Endothelial cell of umbilical vein (primary cell): ENCODE measurements around the gene FAM50B. TPM values are rescaled to one million over a fixed set of nuclear protein-coding genes. Genes with fewer than 3 reads are reported as not detected.

ENCODE experiments used
- BruUV-seq: library from RNA; stranded (reverse); fragments of 400-500 nt; replicated peaks from 2 replicates; lab custom pipeline; 2021; lab: Mats Ljungman, UMichigan
- CTCF ChIA-PET: fragments of 300-600, 350-600 bp; sonication (Branson Sonifier 250); formaldehyde crosslinking; loops from one replicate; lab custom pipeline; 2021; ENCODE audit warnings: antibody characterized with exemption, inconsistent platforms; lab: Charles Lee
- POLR2A ChIA-PET: fragments of 300-600, 350-600 bp; sonication (Branson Sonifier 250); formaldehyde crosslinking; loops from one replicate; lab custom pipeline; 2021; ENCODE audit warnings: antibody characterized with exemption, inconsistent platforms; lab: Charles Lee
- DNase-seq: peaks from one replicate; pipeline ENCODE4 v3.0.0-alpha.2; 2011; ENCODE audit warnings: low read depth, low spot score
- FAIRE-seq: peaks from 2 replicates; lab custom pipeline; 2011; peaks lifted over from hg19 to GRCh38; lab: Jason Lieb, UNC
- H2AFZ ChIP-seq: 2 replicates; pipeline ENCODE4 v1.6.0; 2012; ENCODE audit warnings: low read depth, low read length, control low read depth, inconsistent platforms
- H3K27ac ChIP-seq: 2 replicates; pipeline ENCODE4 v1.5.1; 2011; ENCODE audit warnings: low read depth, mild to moderate bottlenecking, control low read depth, low read length, moderate library complexity; ENCODE audit not compliant: insufficient read depth
- H3K27me3 ChIP-seq, 2 experiments: 2 replicates each; pipeline versions ENCODE4 v1.6.0 to v1.6.1; 2011; ENCODE audit warnings: low read length in 2 of 2, mixed read lengths in 1 of 2; ENCODE audit not compliant: control insufficient read depth in 2 of 2, insufficient read depth in 2 of 2
- H3K36me3 ChIP-seq, 2 experiments: 2 replicates in 1 of 2; 3 replicates in 1 of 2; pipeline ENCODE4 v1.5.1; 2011; ENCODE audit warnings: low read length in 2 of 2, mild to moderate bottlenecking in 1 of 2, moderate library complexity in 1 of 2; ENCODE audit not compliant: control insufficient read depth in 2 of 2, insufficient read depth in 2 of 2; ENCODE audit errors: extremely low read depth in 1 of 2
- H3K4me1 ChIP-seq: 3 replicates; pipeline ENCODE4 v1.5.1; 2011; ENCODE audit warnings: mild to moderate bottlenecking, low read length; ENCODE audit not compliant: control insufficient read depth, insufficient read depth; ENCODE audit errors: extremely low read depth
- H3K4me2 ChIP-seq: 2 replicates; pipeline ENCODE4 v1.6.1; 2011; ENCODE audit warnings: low read length, control low read depth, mixed read lengths; ENCODE audit not compliant: insufficient read depth
- H3K4me3 ChIP-seq, 3 experiments: fragments of 200-600 bp in 1 of 3; sonication (generic), shearing (Covaris generic) in 1 of 3; replicated peaks in 1 of 3; 2 replicates each; pipeline ENCODE4 v1.5.1; 2011 to 2016; ENCODE audit warnings: control low read depth in 3 of 3, low read length in 3 of 3, mild to moderate bottlenecking in 2 of 3, inconsistent platforms in 1 of 3, low read depth in 1 of 3, moderate library complexity in 1 of 3; ENCODE audit not compliant: insufficient read depth in 1 of 3
- H3K79me2 ChIP-seq: 2 replicates; pipeline ENCODE4 v1.6.0; 2012; ENCODE audit warnings: low read length, inconsistent platforms; ENCODE audit not compliant: control insufficient read depth, insufficient read depth
- H3K9ac ChIP-seq: replicated peaks from 2 replicates; pipeline ENCODE3; 2011; ENCODE audit warnings: low read length, control low read depth; ENCODE audit not compliant: insufficient read depth; ENCODE audit errors: extremely low read depth
- H3K9me1 ChIP-seq: replicated peaks from 3 replicates; pipeline ENCODE4 v1.6.0; 2011; ENCODE audit warnings: mild to moderate bottlenecking, low read length; ENCODE audit not compliant: control insufficient read depth, insufficient read depth; ENCODE audit errors: extremely low read depth
- H3K9me3 ChIP-seq: replicated peaks from 2 replicates; pipeline ENCODE4 v1.5.1; 2012; ENCODE audit warnings: low read length, inconsistent platforms; ENCODE audit not compliant: control insufficient read depth, insufficient read depth
- H4K20me1 ChIP-seq: replicated peaks from 2 replicates; pipeline ENCODE3; 2011; ENCODE audit warnings: mild to moderate bottlenecking, low read length; ENCODE audit not compliant: control insufficient read depth, insufficient read depth; ENCODE audit errors: extremely low read depth
- EZH2 ChIP-seq: IDR thresholded peaks from 2 replicates; pipeline ENCODE4 v1.6.1; 2012; ENCODE audit warnings: borderline replicate concordance, low read depth, mild to moderate bottlenecking, moderate library complexity, low read length, inconsistent platforms; ENCODE audit not compliant: severe bottlenecking
- FOS ChIP-seq: IDR thresholded peaks from 2 replicates; pipeline ENCODE4 v1.6.1; 2011; ENCODE audit warnings: mild to moderate bottlenecking, low read length, moderate library complexity, borderline replicate concordance; ENCODE audit not compliant: insufficient read depth
- GATA2 ChIP-seq: IDR thresholded peaks from 2 replicates; pipeline ENCODE4 v1.7.0; 2011; ENCODE audit warnings: low read depth, mild to moderate bottlenecking, moderate library complexity, mixed read lengths, low read length; ENCODE audit not compliant: insufficient read length, insufficient read depth
- JUN ChIP-seq: IDR thresholded peaks from 2 replicates; pipeline ENCODE4 v1.6.1; 2011; ENCODE audit warnings: borderline replicate concordance, low read depth; ENCODE audit not compliant: insufficient read length, insufficient read depth
- MAX ChIP-seq: IDR thresholded peaks from 2 replicates; pipeline ENCODE4 v1.6.1; 2011; ENCODE audit not compliant: insufficient read depth, insufficient read length
- MYC ChIP-seq: IDR thresholded peaks from one replicate; pipeline ENCODE4 v1.6.1; 2011; ENCODE audit warnings: mild to moderate bottlenecking, low read depth, low read length
- POLR2A ChIP-seq: IDR thresholded peaks from 2 replicates; pipeline ENCODE4 v1.6.1; 2012; ENCODE audit warnings: low read depth, mild to moderate bottlenecking, control low read depth, low read length
- POLR2AphosphoS5 ChIP-seq: IDR thresholded peaks from 2 replicates; pipeline ENCODE4 v1.6.1; 2012; ENCODE audit warnings: low read depth, mild to moderate bottlenecking, control low read depth, low read length, moderate library complexity; ENCODE audit not compliant: insufficient read depth
- dilution Hi-C: fragments of 300-500 bp; cut with MboI; formaldehyde crosslinking; loops from one replicate; pipeline ENCODE4 v1.15.0; 2019; ENCODE audit warnings: low sequenced_read_pairs; ENCODE audit not compliant: extremely low pct_ligation_motif_present
- intact Hi-C: fragments of 100-400 bp; cut with micrococcal nuclease; formaldehyde crosslinking; loops from one replicate; pipeline ENCODE4 v1.10.0; 2022
- polyA plus RNA-seq, 4 experiments: library from polyadenylated mRNA; depleted of rRNA in 3 of 4; stranded (reverse) in 3 of 4; unstranded in 1 of 4; fragments of >200 nt; gene quantifications; 2 replicates each; pipeline versions ENCODE4 v1.2.1 to v1.2.3, GENCODE V29; 2011 to 2012; ENCODE audit warnings: missing spikeins in 1 of 4
- total RNA-seq: library from RNA; stranded (reverse); gene quantifications from 2 replicates; pipeline ENCODE4 v1.2.3, GENCODE V29; 2021
- TF ChIP-seq, protein P1 (sequence below), 2 donors: IDR thresholded peaks; 1 replicate in 1 of 2; 2 replicates in 1 of 2; pipeline ENCODE4 v1.5.1; 2011; ENCODE audit warnings: low read length in 2 of 2, mild to moderate bottlenecking in 2 of 2, moderate library complexity in 2 of 2, control low read depth in 1 of 2, inconsistent platforms in 1 of 2, low read depth in 1 of 2; ENCODE audit not compliant: insufficient read depth in 1 of 2; ENCODE audit errors: extremely low read depth in 1 of 2

The FAM50B gene
- total and polyA plus RNA-seq, 2 donors (not counting 3 experiments of a cell fraction or from before 2014, with no cell fraction given): 10.0 to 14.1 TPM

- no peak overlapping the region for H3K4me3 ChIP-seq
- peak overlapping the region; percentile 15 for H2AFZ ChIP-seq
- H3K4me2 ChIP-seq: peak overlapping the region; percentile 59
- no peaks in the 10 kb centered on the region for H3K9me3 ChIP-seq
- no peak for TF ChIP-seq EZH2
- TF ChIP-seq GATA2: peak; percentile 73
- peak; percentile 96 for TF ChIP-seq POLR2AphosphoS5
- TF ChIP-seq JUN: peak; percentile 79
- peak; percentile 55 for TF ChIP-seq POLR2A
- TF ChIP-seq FOS: peak; percentile 96
- peaks cover 44% of the 10 kb centered on the region for H3K4me1 ChIP-seq
- no peaks in the 10 kb centered on the region for H3K79me2 ChIP-seq
- FAIRE-seq: peak; percentile 98
- peak overlapping the region; percentile 70 for H3K9ac ChIP-seq
- intact Hi-C loops (loop anchor here (1.0 to 2.0 kb wide), 4 partner anchors 12 to 61 kb away; partner anchors contain the start of gene FAM50B), dilution Hi-C loops (no loop called here)
- H3K9me1 ChIP-seq: no peaks in the 10 kb centered on the region
- ChIA-PET POLR2A (interaction anchor here (1.0 to 3.2 kb wide), 3 partner anchors 13 to 64 kb away, joined by 3 to 23 read pairs (median 12); no protein-coding TSS in a partner anchor), CTCF (interaction anchor here (1.0 to 6.1 kb wide), 8 partner anchors 13 to 100 kb away, joined by 3 to 39 read pairs (median 6); partner anchors contain the start of gene FAM50B)
- H4K20me1 ChIP-seq: no peaks in the 10 kb centered on the region
- H3K36me3 ChIP-seq: no peaks in the 10 kb centered on the region
- BruUV-seq: TSS peak; percentile 74
- peak overlapping the region; percentile 95 for H3K27ac ChIP-seq
- DNase-seq: peak; percentile 95
- no peaks in the 10 kb centered on the region for H3K27me3 ChIP-seq
These were observed 35.9 kb upstream of the FAM50B start for GRCh38 chr6:3813150-3813780.

- no peaks in the 10 kb centered on the region for H3K9me3 ChIP-seq
- CTCF ChIA-PET: interaction anchor here (1.5 to 2.1 kb wide), 4 partner anchors 17 to 164 kb away, joined by 4 to 10 read pairs (median 8); partner anchors contain the start of gene FAM50B
- H3K4me1 ChIP-seq: peaks cover 37% of the 10 kb centered on the region
- H2AFZ ChIP-seq: no peak overlapping the region
- peak overlapping the region; percentile 59 for H3K4me2 ChIP-seq
- no peaks in the 10 kb centered on the region for H3K79me2 ChIP-seq
- peak overlapping the region; percentile 64 for H3K9ac ChIP-seq
- POLR2A ChIA-PET: interaction anchor here (3.2 kb wide), 1 partner anchor 12 kb away, joined by 12 read pairs; no protein-coding TSS in a partner anchor
- no peak for DNase-seq
- H4K20me1 ChIP-seq: no peaks in the 10 kb centered on the region
- no peaks in the 10 kb centered on the region for H3K27me3 ChIP-seq
- H3K4me3 ChIP-seq: no peak overlapping the region
- intact Hi-C loops: loop anchor here (1.0 to 2.0 kb wide), 4 partner anchors 11 to 62 kb away; partner anchors contain the start of gene FAM50B
- H3K9me1 ChIP-seq: no peaks in the 10 kb centered on the region
- H3K36me3 ChIP-seq: no peaks in the 10 kb centered on the region
- no peak for FAIRE-seq
- peak overlapping the region; percentile 95 for H3K27ac ChIP-seq
- TF ChIP-seq MYC: no peak
- TF ChIP-seq, protein P1, sequence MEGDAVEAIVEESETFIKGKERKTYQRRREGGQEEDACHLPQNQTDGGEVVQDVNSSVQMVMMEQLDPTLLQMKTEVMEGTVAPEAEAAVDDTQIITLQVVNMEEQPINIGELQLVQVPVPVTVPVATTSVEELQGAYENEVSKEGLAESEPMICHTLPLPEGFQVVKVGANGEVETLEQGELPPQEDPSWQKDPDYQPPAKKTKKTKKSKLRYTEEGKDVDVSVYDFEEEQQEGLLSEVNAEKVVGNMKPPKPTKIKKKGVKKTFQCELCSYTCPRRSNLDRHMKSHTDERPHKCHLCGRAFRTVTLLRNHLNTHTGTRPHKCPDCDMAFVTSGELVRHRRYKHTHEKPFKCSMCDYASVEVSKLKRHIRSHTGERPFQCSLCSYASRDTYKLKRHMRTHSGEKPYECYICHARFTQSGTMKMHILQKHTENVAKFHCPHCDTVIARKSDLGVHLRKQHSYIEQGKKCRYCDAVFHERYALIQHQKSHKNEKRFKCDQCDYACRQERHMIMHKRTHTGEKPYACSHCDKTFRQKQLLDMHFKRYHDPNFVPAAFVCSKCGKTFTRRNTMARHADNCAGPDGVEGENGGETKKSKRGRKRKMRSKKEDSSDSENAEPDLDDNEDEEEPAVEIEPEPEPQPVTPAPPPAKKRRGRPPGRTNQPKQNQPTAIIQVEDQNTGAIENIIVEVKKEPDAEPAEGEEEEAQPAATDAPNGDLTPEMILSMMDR (IDR thresholded peaks at IDR 0.05; ENCODE audit: extremely low read depth in 1 of 2, insufficient read depth in 1 of 2, low read depth in 1 of 2, low read length in 2 of 2): no peak
- TF ChIP-seq MAX: no peak
- TF ChIP-seq GATA2: no peak
- TF ChIP-seq FOS: no peak
- no peak for TF ChIP-seq JUN
- TF ChIP-seq POLR2AphosphoS5: no peak
- TF ChIP-seq POLR2A: no peak
- TF ChIP-seq EZH2: no peak
- BruUV-seq: no TSS peak
- dilution Hi-C loops: no loop called here
These were observed 35.3 kb upstream of the FAM50B start for GRCh38 chr6:3813918-3814317.
